HG02943 (cell line): ENCODE data around the gene GLIS1.
"Not testable (repeated sequence)": the region's sequence is repeated elsewhere in the genome, so short reads cannot be mapped to it uniquely, and the experiment has no call there.

Experiments
- ATAC-seq: cut with Tn5 transposase; IDR thresholded peaks from one replicate; pipeline ENCODE4 v1.9.1; 2021; ENCODE audit warnings: mild to moderate bottlenecking, low read depth, moderate library complexity; ENCODE audit not compliant: unreplicated experiment

Gene GLIS1

GRCh38 chr1:53657891-53658396 is 81.0 kb downstream of the GLIS1 start:
- ATAC-seq, result no peak

GRCh38 chr1:53657531-53657805 is 81.5 kb downstream of the GLIS1 start:
- ATAC-seq, result no peak

GRCh38 chr1:53656747-53657530 is 82.0 kb downstream of the GLIS1 start:
- no peak for ATAC-seq

GRCh38 chr1:53655931-53656746 is 82.8 kb downstream of the GLIS1 start:
- no peak for ATAC-seq

- no peak for ATAC-seq
These were observed 84.5 kb downstream of the GLIS1 start for GRCh38 chr1:53654216-53655210.

- ATAC-seq, result no peak
These were observed 85.3 kb downstream of the GLIS1 start for GRCh38 chr1:53653631-53654030.

GRCh38 chr1:53653200-53653575 is 85.8 kb downstream of the GLIS1 start:
- ATAC-seq, result no peak

- no peak for ATAC-seq
These were observed 86.3 kb downstream of the GLIS1 start for GRCh38 chr1:53652441-53653199.

GRCh38 chr1:53651356-53651755 is 87.6 kb downstream of the GLIS1 start:
- ATAC-seq, result no peak

- ATAC-seq, result no peak
These were observed 90.4 kb downstream of the GLIS1 start for GRCh38 chr1:53648516-53648915.

- ATAC-seq, result not testable (repeated sequence)
These were observed 91.0 kb downstream of the GLIS1 start for GRCh38 chr1:53647915-53648314.

GRCh38 chr1:53646732-53647131 is 92.2 kb downstream of the GLIS1 start:
- no peak for ATAC-seq

- ATAC-seq, result no peak
These were observed 93.3 kb downstream of the GLIS1 start for GRCh38 chr1:53645690-53646078.

GRCh38 chr1:53644909-53645689 is 93.9 kb downstream of the GLIS1 start:
- ATAC-seq, result no peak

GRCh38 chr1:53644496-53644895 is 94.5 kb downstream of the GLIS1 start:
- no peak for ATAC-seq

- no peak for ATAC-seq
These were observed 95.0 kb downstream of the GLIS1 start for GRCh38 chr1:53643881-53644390.

- no peak for ATAC-seq
These were observed 95.7 kb downstream of the GLIS1 start for GRCh38 chr1:53643041-53643880.

- no peak for ATAC-seq
These were observed 96.4 kb downstream of the GLIS1 start for GRCh38 chr1:53642607-53643006.
